HepG2 (cell line): ENCODE results near the gene ADRM1. TPM values are rescaled to one million over a fixed set of nuclear protein-coding genes. Genes with fewer than 3 reads are reported as not detected.

Source experiments
- ARNT ChIP-seq: fragments of 450-650 bp; IDR thresholded peaks from 2 replicates; pipeline ENCODE4 v1.6.1; 2017
- ETS1 ChIP-seq: sonication (generic); formaldehyde crosslinking; IDR thresholded peaks from 2 replicates; pipeline ENCODE4 v1.4.0; 2020; ENCODE audit warnings: missing genetic modification reagents
- FOXJ3 ChIP-seq: sonication (generic); formaldehyde crosslinking; IDR thresholded peaks from 2 replicates; pipeline ENCODE4 v1.4.0; 2020; ENCODE audit warnings: missing genetic modification reagents, mild to moderate bottlenecking, borderline replicate concordance
- HDAC1 ChIP-seq: sonication (generic); formaldehyde crosslinking; IDR thresholded peaks from 2 replicates; pipeline ENCODE4 v1.5.1; 2020; ENCODE audit warnings: mild to moderate bottlenecking, missing genetic modification reagents
- ISX ChIP-seq: sonication (generic); formaldehyde crosslinking; conservative IDR thresholded peaks from 2 replicates; pipeline ENCODE4 v1.5.0; 2020; ENCODE audit warnings: missing genetic modification reagents
- KLF13 ChIP-seq: sonication (generic); formaldehyde crosslinking; IDR thresholded peaks from 2 replicates; pipeline ENCODE4 v1.4.0; 2020; ENCODE audit warnings: mild to moderate bottlenecking, missing genetic modification reagents
- KMT2A ChIP-seq: sonication (generic); formaldehyde crosslinking; IDR thresholded peaks from 2 replicates; pipeline ENCODE4 v1.4.0; 2020; ENCODE audit warnings: missing genetic modification reagents
- RELA ChIP-seq: sonication (generic); formaldehyde crosslinking; IDR thresholded peaks from 2 replicates; pipeline ENCODE4 v1.4.0; 2020; ENCODE audit warnings: missing genetic modification reagents
- SETDB1 ChIP-seq: sonication (generic); formaldehyde crosslinking; IDR thresholded peaks from 2 replicates; pipeline ENCODE4 v1.5.1; 2020; ENCODE audit warnings: missing genetic modification reagents, mild to moderate bottlenecking, borderline replicate concordance
- SIN3B ChIP-seq: fragments of 150-350 bp; IDR thresholded peaks from 2 replicates; pipeline ENCODE4 v1.6.1; 2014; ENCODE audit warnings: low read length
- SNAPC4 ChIP-seq: sonication (generic); formaldehyde crosslinking; IDR thresholded peaks from 2 replicates; pipeline ENCODE4 v1.4.0; 2020; ENCODE audit warnings: mild to moderate bottlenecking, missing genetic modification reagents
- TBP ChIP-seq: sonication (generic); formaldehyde crosslinking; IDR thresholded peaks from 2 replicates; pipeline ENCODE4 v1.5.0; 2020; ENCODE audit warnings: missing genetic modification reagents
- TGIF2 ChIP-seq: IDR thresholded peaks from 2 replicates; pipeline ENCODE4 v1.6.1; 2016; ENCODE audit warnings: control low read depth, missing compliant biosample characterization
- ZBTB38 ChIP-seq: sonication (generic); formaldehyde crosslinking; IDR thresholded peaks from 2 replicates; pipeline ENCODE4 v1.5.1; 2020; ENCODE audit warnings: mild to moderate bottlenecking, missing genetic modification reagents
- ZMYM4 ChIP-seq: sonication (generic); formaldehyde crosslinking; IDR thresholded peaks from 2 replicates; pipeline ENCODE4 v1.8.1; 2023; ENCODE audit warnings: mild to moderate bottlenecking, missing genetic modification reagents
- ZNF251 ChIP-seq: sonication (generic); formaldehyde crosslinking; IDR thresholded peaks from 2 replicates; pipeline ENCODE4 v1.9.0; 2021; ENCODE audit warnings: mild to moderate bottlenecking, missing genetic modification reagents
- ZNF296 ChIP-seq: sonication (generic); formaldehyde crosslinking; conservative IDR thresholded peaks from 2 replicates; pipeline ENCODE4 v1.5.0; 2020; ENCODE audit warnings: mild to moderate bottlenecking, missing genetic modification reagents
- ZNF510 ChIP-seq: sonication (generic); formaldehyde crosslinking; IDR thresholded peaks from 2 replicates; pipeline ENCODE4 v1.4.0; 2020; ENCODE audit warnings: low read depth, mild to moderate bottlenecking, missing genetic modification reagents
- ZNF691 ChIP-seq: sonication (generic); formaldehyde crosslinking; IDR thresholded peaks from 2 replicates; pipeline ENCODE4 v1.4.0; 2020; ENCODE audit warnings: missing genetic modification reagents, low read depth, mild to moderate bottlenecking, borderline replicate concordance
- ZNF781 ChIP-seq: sonication (generic); formaldehyde crosslinking; IDR thresholded peaks from 2 replicates; pipeline ENCODE4 v1.5.1; 2020; ENCODE audit warnings: borderline replicate concordance, mild to moderate bottlenecking, missing genetic modification reagents; ENCODE audit errors: not compliant biosample characterization
- polyA plus RNA-seq, 8 experiments: library from polyadenylated mRNA; depleted of rRNA in 3 of 8; stranded (reverse) in 7 of 8; unstranded in 1 of 8; fragments of >200 nt; fragmentation: Illumina TruSeq in 4 of 8; extraction: Trizol in 4 of 8; gene quantifications; 2 replicates each; pipeline versions ENCODE4 v1.2.1 to v1.2.3, GENCODE V29; 2011 to 2016; ENCODE audit warnings: low read depth in 4 of 8, missing spikeins in 1 of 8, mixed read lengths in 1 of 8; ENCODE audit not compliant: insufficient read depth in 1 of 8
- total RNA-seq, 5 experiments: library from RNA; depleted of rRNA; stranded (reverse); fragments of >200 nt; fragmentation: Illumina TruSeq; extraction: Trizol; gene quantifications; 2 replicates each; pipeline ENCODE4 v1.2.3, GENCODE V29; 2016; ENCODE audit warnings: low read depth in 1 of 5

The ADRM1 gene
- total and polyA plus RNA-seq, 2 of the 13 experiments (the other 11 are each of a cell fraction or from before 2014, with no cell fraction given) = 92.9 to 154 TPM

GRCh38 chr20:62302341-62303061, at the start of gene ADRM1 (continued):
- TF ChIP-seq RELA (CRISPR knock-in tag) = no peak; the same call in 1 of the 2 replicates
- TF ChIP-seq SIN3B = peak; percentile 70; the same call in 1 of the 2 replicates
- peak; percentile 94 for TF ChIP-seq HDAC1 (CRISPR knock-in tag)
- TF ChIP-seq ZBTB38 (CRISPR knock-in tag) = peak; percentile 66; the same call in 1 of the 2 replicates
- TF ChIP-seq KLF13 (CRISPR knock-in tag) = 0 out of 2 replicates have a peak, but pooled peaks have one; percentile 65
- TF ChIP-seq ZNF510 (CRISPR knock-in tag) = no peak
- peak; percentile 90 for TF ChIP-seq KMT2A (CRISPR knock-in tag)
- TF ChIP-seq ZNF781 (CRISPR knock-in tag) = no peak
- no peak; the same call in 1 of the 2 replicates for TF ChIP-seq TBP (CRISPR knock-in tag)
- TF ChIP-seq ZNF691 (CRISPR knock-in tag) = no peak
- 0 out of 2 replicates have a peak, but pooled peaks have one; percentile 4 for TF ChIP-seq SNAPC4 (CRISPR knock-in tag)
- 0 out of 2 replicates have a peak, but pooled peaks have one; percentile 47 for TF ChIP-seq ISX (CRISPR knock-in tag)
- no peak for TF ChIP-seq ETS1 (CRISPR knock-in tag)
- TF ChIP-seq SETDB1 = no peak
- TF ChIP-seq TGIF2 (CRISPR knock-in tag) = peak; percentile 87; the same call in 1 of the 2 replicates
- TF ChIP-seq FOXJ3 (CRISPR knock-in tag) = no peak
- no peak for TF ChIP-seq ZNF251
- no peak for TF ChIP-seq ARNT
- peak; percentile 87; the same call in 1 of the 2 replicates for TF ChIP-seq ZMYM4 (CRISPR knock-in tag)
- no peak for TF ChIP-seq ZNF296
